ENCODE data around the gene SLC25A15. TPM values are rescaled to one million over a fixed set of nuclear protein-coding genes. Genes with fewer than 3 reads are reported as not detected.
"Not testable (repeated sequence)": the region's sequence is repeated elsewhere in the genome, so short reads cannot be mapped to it uniquely, and the experiment has no call there.

SLC25A15 gene
- total RNA-seq, 2 donors from 2014 or later = 3.8 to 7.0 TPM

GRCh38 chr13:40779796-40780285 lies 9.6 kb upstream of the SLC25A15 start:
- DNase-seq (ENCODE audit: low spot score) = no peak
- intact Hi-C loops (cut with DNase I) = no loop called here

- DNase-seq (ENCODE audit: low spot score) = no peak
- intact Hi-C loops (cut with DNase I) = no loop called here
These were observed 8.5 kb upstream of the SLC25A15 start for GRCh38 chr13:40780822-40781401.

- DNase-seq (ENCODE audit: low spot score) = no peak
- intact Hi-C loops (cut with DNase I) = no loop called here
These were observed 7.7 kb upstream of the SLC25A15 start for GRCh38 chr13:40781717-40782116.

GRCh38 chr13:40782971-40783370 lies 6.4 kb upstream of the SLC25A15 start:
- intact Hi-C loops (cut with DNase I); DNase-seq (ENCODE audit: low spot score): not testable (repeated sequence)

GRCh38 chr13:40784540-40784939 lies 4.9 kb upstream of the SLC25A15 start:
- intact Hi-C loops (cut with DNase I) = no loop called here
- DNase-seq (ENCODE audit: low spot score) = no peak

DNA sequence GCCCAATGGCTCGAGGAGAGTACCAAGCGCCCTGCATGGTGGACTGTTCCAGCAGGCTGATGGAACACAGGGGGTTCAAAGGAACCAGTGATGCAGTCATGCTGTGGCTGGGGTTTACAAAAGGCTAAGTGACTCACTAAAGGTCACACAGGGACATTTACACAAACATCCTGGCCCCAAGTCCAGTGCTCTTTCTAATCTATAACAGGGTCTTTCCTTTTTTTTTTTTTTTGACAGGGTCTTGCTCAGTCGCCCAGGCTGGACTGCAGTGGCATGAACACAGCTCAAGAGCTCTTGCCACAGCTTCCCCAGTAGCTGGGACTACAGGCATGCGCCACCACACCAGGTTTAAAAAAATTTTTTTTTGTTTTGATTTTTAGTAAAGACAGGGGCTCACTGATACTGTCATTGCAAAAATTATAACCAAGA lies 2.8 kb upstream of the SLC25A15 start:
- no peak for DNase-seq (ENCODE audit: low spot score)
- intact Hi-C loops (cut with DNase I) = no loop called here

DNA sequence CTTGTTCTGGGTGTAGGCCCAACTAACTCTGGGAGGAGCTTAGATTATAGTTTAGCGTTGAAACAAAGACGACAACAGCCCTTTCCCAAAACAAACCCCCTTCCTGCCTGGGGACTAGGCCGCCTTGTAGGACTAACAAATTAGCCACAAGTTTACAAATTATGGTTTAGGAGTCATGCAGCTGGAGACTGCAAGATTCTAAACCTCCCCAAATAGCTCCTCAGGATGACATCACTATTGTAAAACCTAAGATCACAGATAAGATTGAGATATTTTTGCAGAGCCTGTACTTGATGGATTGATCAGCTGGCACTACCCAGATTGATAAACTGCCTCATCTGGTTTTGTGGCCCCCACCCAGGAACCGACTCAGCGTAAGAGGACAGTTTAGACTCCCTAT lies 2.3 kb upstream of the SLC25A15 start:
- DNase-seq (ENCODE audit: low spot score) = no peak
- intact Hi-C loops (cut with DNase I) = no loop called here

DNA sequence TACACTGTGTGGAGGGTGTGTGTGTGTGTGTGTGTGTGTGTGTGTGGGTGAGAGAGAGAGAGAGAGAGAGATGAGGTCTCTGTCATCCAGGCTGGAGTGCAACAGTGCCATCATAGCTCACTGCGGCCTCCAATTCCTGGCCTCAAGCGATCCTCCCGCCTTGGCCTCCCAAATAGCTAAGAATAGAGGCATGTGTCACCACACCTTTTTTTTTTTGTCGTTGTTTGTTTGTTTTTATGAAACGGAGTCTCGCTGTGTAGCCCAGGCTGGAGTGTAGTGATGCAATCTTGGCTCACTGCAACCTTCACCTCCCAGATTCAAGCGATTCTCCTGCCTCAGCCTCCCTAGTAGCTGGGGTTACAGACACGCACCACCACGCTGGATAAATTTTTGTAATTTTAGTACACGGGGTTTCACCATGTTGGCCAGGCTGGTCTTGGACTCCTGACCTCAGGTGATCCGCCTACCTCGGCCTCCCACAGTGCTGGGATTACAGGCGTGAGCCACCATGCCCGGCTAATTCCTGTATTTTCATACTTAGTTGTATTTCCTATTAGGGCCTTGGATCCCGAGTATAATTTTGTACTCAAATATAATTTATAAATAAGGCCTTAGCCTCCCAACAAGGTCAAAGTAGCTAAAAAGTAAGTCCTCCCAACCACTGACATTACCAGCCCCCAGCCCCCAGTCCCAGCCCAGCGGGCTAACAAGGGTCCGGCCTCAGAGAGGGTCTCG lies 704 bp upstream of the SLC25A15 start:
- DNase-seq (ENCODE audit: low spot score); intact Hi-C loops (cut with DNase I): not testable (repeated sequence)

DNA sequence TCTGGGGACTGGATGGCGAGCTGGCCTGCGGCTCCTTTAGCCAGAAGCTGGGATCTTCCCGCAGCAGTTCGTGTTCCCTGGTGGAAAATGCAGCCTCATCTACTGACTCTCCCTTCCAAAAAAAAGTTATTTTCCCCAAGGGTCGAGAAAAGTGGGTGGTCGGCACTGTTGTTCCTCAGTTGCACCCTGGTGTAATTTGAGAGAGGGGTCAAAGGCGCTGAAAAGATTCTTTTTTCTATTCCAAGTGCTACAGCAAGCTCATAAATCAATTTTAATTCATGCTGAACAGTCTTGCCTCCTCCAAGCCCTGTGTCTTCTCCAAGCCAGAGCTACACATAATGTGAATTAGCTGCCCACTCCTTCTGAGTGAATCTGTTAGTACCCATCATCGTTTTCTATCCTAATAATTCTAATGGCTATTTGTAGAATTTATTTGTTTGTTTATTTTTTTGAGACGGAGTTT lies 774 bp downstream of the SLC25A15 start:
- intact Hi-C loops (cut with DNase I) = no loop called here
- DNase-seq (ENCODE audit: low spot score) = no peak

GRCh38 chr13:40792284-40793051 lies 3.1 kb downstream of the SLC25A15 start:
- no peak for DNase-seq (ENCODE audit: low spot score)
- intact Hi-C loops (cut with DNase I) = no loop called here

DNA sequence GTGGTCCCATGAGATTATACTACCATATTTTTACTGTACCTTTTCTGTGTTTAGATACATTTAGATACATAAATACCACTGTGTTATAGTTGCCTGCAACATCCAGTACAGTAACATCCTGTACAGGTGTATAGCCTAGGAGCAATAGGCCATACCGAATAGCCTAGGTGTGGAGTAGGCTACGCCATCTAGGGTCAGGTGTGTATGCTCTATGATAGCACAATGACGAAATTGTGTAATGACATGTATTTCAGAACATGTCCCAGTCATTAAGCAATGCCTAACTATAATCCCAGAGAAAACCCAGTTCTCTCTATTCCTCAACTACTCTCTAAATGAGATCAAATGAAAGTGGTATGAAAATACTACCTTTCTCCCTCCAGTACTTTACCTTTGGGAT lies 3.9 kb downstream of the SLC25A15 start:
- intact Hi-C loops (cut with DNase I) = no loop called here

GRCh38 chr13:40794414-40795368 lies 5.3 kb downstream of the SLC25A15 start:
- intact Hi-C loops (cut with DNase I) = no loop called here
- no peak for DNase-seq (ENCODE audit: low spot score)

More for the DNA sequence above, 3.9 kb downstream of the SLC25A15 start:
- no peak for DNase-seq (ENCODE audit: low spot score)

DNA sequence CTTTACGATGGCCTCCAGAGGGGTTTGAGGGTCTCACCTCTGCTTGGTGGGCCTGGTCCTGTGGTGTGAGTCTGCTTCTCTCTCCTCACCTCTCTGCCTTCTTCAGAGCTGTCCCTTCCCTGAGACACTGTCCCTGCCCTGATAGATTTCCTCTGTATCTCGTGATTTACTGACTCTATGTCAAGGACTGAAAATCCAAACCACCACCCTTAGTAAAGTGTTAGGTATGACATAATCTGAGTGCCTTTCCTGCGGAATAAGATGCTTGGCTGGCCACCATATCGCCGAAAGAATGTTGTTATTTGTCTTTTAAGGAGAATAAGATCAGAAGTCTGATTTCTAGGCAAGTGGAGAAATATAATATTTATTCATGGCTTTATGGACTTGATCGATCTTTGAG lies 7.2 kb downstream of the SLC25A15 start:
- DNase-seq (ENCODE audit: low spot score) = no peak
- intact Hi-C loops (cut with DNase I) = no loop called here

DNA sequence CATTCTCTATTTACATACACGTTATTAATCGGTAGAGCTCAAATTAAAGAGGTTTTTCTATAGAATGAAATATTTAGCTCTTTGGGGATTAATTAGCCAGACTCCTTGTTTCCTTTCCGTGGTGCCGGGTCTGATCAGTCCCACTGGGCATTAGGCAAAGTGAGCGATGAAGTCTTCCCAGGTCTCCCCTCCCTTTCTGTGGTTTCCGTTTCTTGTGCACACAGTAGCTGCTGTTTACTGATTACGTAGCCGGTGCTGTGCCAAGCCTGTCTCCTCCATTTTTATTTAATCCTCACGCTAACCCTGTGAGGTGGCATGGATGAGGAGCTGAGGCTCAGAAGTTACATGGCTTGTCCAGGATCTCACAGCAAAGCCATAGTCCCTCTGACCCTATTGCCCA lies 9.0 kb downstream of the SLC25A15 start:
- DNase-seq (ENCODE audit: low spot score) = no peak
- intact Hi-C loops (cut with DNase I) = no loop called here

- intact Hi-C loops (cut with DNase I) = no loop called here
- DNase-seq (ENCODE audit: low spot score) = no peak
These were observed 10.1 kb downstream of the SLC25A15 start for GRCh38 chr13:40799508-40799907.

- DNase-seq (ENCODE audit: low spot score) = no peak
- intact Hi-C loops (cut with DNase I) = no loop called here
These were observed 11.1 kb downstream of the SLC25A15 start for GRCh38 chr13:40800559-40800958.

DNA sequence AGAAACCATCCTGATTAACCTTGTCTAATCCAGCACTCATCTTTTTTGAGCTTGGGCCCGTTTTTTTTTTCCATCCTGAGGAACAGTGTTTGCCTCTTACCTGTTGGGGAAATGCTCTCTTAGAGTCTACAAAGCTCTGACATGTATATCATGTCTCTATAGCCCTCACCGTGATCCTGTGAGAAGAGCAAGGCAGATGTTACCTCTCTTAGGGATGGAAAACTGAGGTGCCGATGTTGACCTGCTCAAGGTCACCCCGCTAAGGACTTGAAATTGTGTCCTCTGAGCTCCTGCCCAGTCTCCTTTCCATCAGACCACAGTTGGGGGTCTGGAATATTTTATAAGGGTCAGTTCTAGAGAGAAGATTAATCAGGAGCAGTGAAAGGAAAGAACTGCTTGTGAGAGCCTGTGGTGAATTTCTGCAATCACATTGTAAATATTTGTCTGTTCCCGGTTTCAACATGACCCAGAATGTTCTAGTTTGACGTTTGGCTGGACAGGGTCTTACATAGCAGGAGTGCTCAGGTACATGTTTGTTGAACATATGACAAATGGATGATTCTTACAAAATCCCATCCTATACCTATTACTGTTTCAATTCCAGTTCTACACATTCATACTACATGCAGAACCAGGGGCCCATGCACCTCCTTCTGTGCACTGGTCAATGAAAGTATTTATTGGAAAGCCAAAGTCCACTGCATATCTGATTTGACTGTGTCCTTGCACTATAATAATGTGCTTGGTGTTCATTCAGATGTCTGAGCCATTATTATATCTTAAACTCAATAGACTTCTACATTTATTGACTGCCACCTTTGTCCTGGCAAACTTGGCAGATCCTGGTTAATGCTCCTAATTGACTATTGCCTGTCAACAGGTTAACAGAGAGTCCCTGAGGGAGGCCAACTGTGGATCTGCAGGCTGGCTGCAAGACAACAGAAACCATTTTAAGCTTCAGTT lies 12.1 kb downstream of the SLC25A15 start:
- intact Hi-C loops (cut with DNase I) = no loop called here
- DNase-seq (ENCODE audit: low spot score) = no peak

DNA sequence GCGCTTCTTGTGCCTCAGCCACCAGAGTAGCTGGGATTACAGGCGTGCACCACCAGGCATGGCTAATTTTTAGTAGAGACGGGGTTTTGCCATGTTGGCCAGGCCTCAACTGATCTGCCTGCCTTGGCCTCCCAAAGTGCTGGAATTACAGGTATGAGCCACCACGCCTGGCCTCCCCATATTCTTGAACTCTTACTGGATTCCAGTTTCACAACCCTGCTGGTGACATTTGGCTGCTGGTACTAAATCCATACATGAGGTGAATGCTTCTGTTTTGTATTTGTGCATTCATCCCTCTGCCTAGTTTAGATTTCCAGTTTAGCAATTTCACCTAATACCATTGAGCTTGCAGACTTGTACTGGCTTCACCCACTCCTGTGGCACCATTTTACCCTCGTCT lies 13.9 kb downstream of the SLC25A15 start:
- no peak for DNase-seq (ENCODE audit: low spot score)
- intact Hi-C loops (cut with DNase I) = no loop called here
